Activated B cell treated with CpG ODN at 0.5 μM for 24 hours (primary cell): Measurements from ENCODE around the gene SH2D6. TPM values are rescaled to one million over a fixed set of nuclear protein-coding genes. Genes with fewer than 3 reads are reported as not detected.
"Not testable (repeated sequence)": the region's sequence is repeated elsewhere in the genome, so short reads cannot be mapped to it uniquely, and the experiment has no call there.

Experiments
- ATAC-seq: fragments of 200-7000 bp; cut with Tn5 transposase; one replicate; pipeline ENCODE4 v1.10.0; 2021; ENCODE audit warnings: low read depth, mild to moderate bottlenecking, moderate library complexity
- CTCF ChIA-PET: fragments of 350-600 bp; sonication (Branson Sonifier 250); formaldehyde crosslinking; loops from one replicate; lab custom pipeline; 2021; ENCODE audit warnings: antibody characterized with exemption; lab: Charles Lee
- POLR2A ChIA-PET: fragments of 350-600 bp; sonication (Branson Sonifier 250); formaldehyde crosslinking; loops from one replicate; lab custom pipeline; 2021; ENCODE audit warnings: antibody characterized with exemption; lab: Charles Lee
- DNase-seq: peaks from one replicate; pipeline ENCODE4 v3.0.0; 2022
- H3K27ac Mint-ChIP-seq: one replicate; pipeline ENCODE4 v1.8.0; 2020; ENCODE audit warnings: mixed read lengths
- H3K27me3 Mint-ChIP-seq: one replicate; pipeline ENCODE4 v1.8.0; 2021; ENCODE audit warnings: mixed read lengths
- H3K36me3 Mint-ChIP-seq: one replicate; pipeline ENCODE4 v1.8.0; 2021; ENCODE audit warnings: low read depth, mixed read lengths
- H3K4me1 Mint-ChIP-seq: one replicate; pipeline ENCODE4 v1.8.0; 2021; ENCODE audit warnings: mixed read lengths
- H3K4me3 Mint-ChIP-seq: one replicate; pipeline ENCODE4 v1.8.0; 2020; ENCODE audit warnings: mild to moderate bottlenecking, mixed read lengths
- H3K9me3 Mint-ChIP-seq: one replicate; pipeline ENCODE4 v1.8.0; 2020; ENCODE audit warnings: mixed read lengths
- intact Hi-C: fragments of 100-400 bp; cut with micrococcal nuclease; formaldehyde crosslinking; loops from one replicate; pipeline ENCODE4 v1.15.1; 2024
- total RNA-seq: library from RNA; stranded (reverse); gene quantifications from 2 replicates; pipeline ENCODE4 v1.2.3, GENCODE V29; 2022
- TF ChIP-seq, protein P1 (sequence below): fragments of 200-600 bp; IDR thresholded peaks from one replicate; pipeline ENCODE4 v1.8.0; 2022; ENCODE audit warnings: antibody characterized with exemption, mild to moderate bottlenecking

The SH2D6 gene
- total RNA-seq, 1 donor from 2014 or later = 1.6 TPM

DNA sequence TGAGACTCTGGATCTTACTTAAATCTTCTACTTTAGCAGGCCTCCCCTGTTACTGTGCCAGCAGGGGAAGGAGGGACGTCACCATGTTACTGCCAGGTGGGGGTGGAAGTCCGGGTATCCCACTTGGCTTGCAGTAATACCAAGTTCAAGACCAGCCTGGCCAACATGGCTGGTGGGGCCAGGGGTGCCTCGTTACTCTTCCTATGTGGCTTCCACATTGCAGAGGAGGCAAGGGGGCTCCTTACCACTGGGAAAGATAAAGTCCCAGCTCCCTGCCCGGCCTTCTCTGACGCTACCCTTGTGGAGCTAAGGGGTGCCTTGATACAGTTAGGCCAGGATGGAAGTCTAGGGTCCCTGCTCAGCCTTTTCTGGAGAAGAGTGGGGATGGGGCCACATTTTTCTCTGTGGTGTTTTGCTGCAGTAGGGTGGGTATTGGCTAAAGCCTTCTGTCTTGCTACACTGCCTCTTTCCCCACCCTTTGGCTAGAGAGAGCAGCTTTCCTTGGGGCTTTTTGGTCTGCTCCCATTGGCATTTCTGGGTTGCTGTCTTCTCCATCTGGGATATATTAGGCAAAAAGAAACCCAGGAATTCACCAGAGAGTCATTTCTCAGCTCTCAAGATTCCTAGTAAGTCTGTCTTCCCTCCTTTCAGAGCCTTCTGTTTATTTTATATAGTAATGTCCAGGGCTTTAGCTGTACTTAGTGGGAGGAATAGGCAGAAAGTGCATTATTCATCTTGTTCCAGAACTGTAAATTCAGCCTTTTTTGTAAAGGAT is 42.0 kb upstream of the SH2D6 start:
- Mint-ChIP-seq H3K9me3 (peaks cover 3% of the 10 kb centered on the region), H3K27me3 (no peaks in the 10 kb centered on the region), H3K4me3 (no peak overlapping the region), H3K4me1 (no peaks in the 10 kb centered on the region), H3K36me3 (peaks cover 54% of the 10 kb centered on the region), H3K27ac (no peak overlapping the region)
- ATAC-seq = no peak
- TF ChIP-seq, protein P1, sequence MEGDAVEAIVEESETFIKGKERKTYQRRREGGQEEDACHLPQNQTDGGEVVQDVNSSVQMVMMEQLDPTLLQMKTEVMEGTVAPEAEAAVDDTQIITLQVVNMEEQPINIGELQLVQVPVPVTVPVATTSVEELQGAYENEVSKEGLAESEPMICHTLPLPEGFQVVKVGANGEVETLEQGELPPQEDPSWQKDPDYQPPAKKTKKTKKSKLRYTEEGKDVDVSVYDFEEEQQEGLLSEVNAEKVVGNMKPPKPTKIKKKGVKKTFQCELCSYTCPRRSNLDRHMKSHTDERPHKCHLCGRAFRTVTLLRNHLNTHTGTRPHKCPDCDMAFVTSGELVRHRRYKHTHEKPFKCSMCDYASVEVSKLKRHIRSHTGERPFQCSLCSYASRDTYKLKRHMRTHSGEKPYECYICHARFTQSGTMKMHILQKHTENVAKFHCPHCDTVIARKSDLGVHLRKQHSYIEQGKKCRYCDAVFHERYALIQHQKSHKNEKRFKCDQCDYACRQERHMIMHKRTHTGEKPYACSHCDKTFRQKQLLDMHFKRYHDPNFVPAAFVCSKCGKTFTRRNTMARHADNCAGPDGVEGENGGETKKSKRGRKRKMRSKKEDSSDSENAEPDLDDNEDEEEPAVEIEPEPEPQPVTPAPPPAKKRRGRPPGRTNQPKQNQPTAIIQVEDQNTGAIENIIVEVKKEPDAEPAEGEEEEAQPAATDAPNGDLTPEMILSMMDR = no peak
- CTCF ChIA-PET = interaction anchor here (1.8 kb wide), 1 partner anchor 8 kb away, joined by 3 read pairs; no protein-coding TSS in a partner anchor
- intact Hi-C loops = no loop called here
- POLR2A ChIA-PET = no interaction called here
- DNase-seq = no peak

DNA sequence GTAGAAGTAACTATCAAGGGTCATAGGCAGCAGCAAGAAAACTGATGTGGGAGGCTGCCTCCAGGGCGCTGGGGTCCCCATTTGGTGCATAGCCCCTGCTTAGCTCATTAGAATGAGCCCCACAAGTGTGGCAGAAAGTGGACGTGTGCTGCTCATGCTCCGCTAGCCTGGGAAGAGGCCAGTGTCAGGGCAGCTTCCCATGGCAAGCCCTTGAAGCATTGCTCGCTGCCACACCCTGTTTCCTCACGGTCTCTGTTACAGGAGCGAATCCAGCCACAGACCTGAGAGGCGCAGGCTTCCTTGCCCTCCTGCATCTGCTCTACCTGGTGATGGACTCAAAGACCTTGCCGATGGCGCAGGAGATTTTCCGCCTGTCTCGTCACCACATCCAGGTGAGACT is 41.4 kb upstream of the SH2D6 start:
- TF ChIP-seq, protein P1 = no peak
- ATAC-seq = no peak
- Mint-ChIP-seq H3K27ac (no peak overlapping the region), H3K9me3 (peaks cover 3% of the 10 kb centered on the region), H3K4me3 (no peak overlapping the region), H3K27me3 (no peaks in the 10 kb centered on the region), H3K36me3 (peaks cover 55% of the 10 kb centered on the region), H3K4me1 (no peaks in the 10 kb centered on the region)
- intact Hi-C loops = no loop called here
- POLR2A ChIA-PET = no interaction called here
- DNase-seq = no peak
- CTCF ChIA-PET = no interaction called here

- no peak overlapping the region for H3K4me3 Mint-ChIP-seq
- peaks cover 58% of the 10 kb centered on the region for H3K36me3 Mint-ChIP-seq
- intact Hi-C loops = no loop called here
- no peaks in the 10 kb centered on the region for H3K27me3 Mint-ChIP-seq
- ChIA-PET POLR2A (no interaction called here), CTCF (no interaction called here)
- H3K27ac Mint-ChIP-seq = no peak overlapping the region
- DNase-seq (no peak), ATAC-seq (no peak)
- no peaks in the 10 kb centered on the region for H3K4me1 Mint-ChIP-seq
- H3K9me3 Mint-ChIP-seq = peaks cover 3% of the 10 kb centered on the region
- TF ChIP-seq, protein P1 = no peak
Observed at GRCh38 chr2:85378257-85378656, 40.3 kb upstream of the SH2D6 start.

- Mint-ChIP-seq H3K9me3 (no peaks in the 10 kb centered on the region), H3K27ac (no peak overlapping the region), H3K36me3 (peaks cover 62% of the 10 kb centered on the region), H3K4me3 (no peak overlapping the region), H3K27me3 (no peaks in the 10 kb centered on the region), H3K4me1 (no peaks in the 10 kb centered on the region)
- TF ChIP-seq, protein P1 = no peak
- ChIA-PET POLR2A (no interaction called here), CTCF (no interaction called here)
- no peak for DNase-seq
- intact Hi-C loops = no loop called here
- no peak for ATAC-seq
Observed at GRCh38 chr2:85380048-85380447, 38.5 kb upstream of the SH2D6 start.

- H3K36me3 Mint-ChIP-seq = peaks cover 63% of the 10 kb centered on the region
- H3K9me3 Mint-ChIP-seq, H3K4me3 Mint-ChIP-seq, CTCF ChIA-PET, ATAC-seq, H3K27ac Mint-ChIP-seq, DNase-seq, H3K27me3 Mint-ChIP-seq, H3K4me1 Mint-ChIP-seq, intact Hi-C loops: not testable (repeated sequence)
- POLR2A ChIA-PET = interaction anchor here (0.6 to 1.3 kb wide), 3 partner anchors 9 to 158 kb away, joined by 4 to 6 read pairs (median 6); no protein-coding TSS in a partner anchor
Observed at GRCh38 chr2:85383151-85383550, 35.4 kb upstream of the SH2D6 start.
